ENCODE data around the gene B4GALT1. TPM values are rescaled to one million over a fixed set of nuclear protein-coding genes. Genes with fewer than 3 reads are reported as not detected.

The B4GALT1 gene
- total and polyA plus RNA-seq, 2 of the 8 experiments (the other 6 are each of a cell fraction or from before 2014, with no cell fraction given) = 12.8 to 18.2 TPM

DNA sequence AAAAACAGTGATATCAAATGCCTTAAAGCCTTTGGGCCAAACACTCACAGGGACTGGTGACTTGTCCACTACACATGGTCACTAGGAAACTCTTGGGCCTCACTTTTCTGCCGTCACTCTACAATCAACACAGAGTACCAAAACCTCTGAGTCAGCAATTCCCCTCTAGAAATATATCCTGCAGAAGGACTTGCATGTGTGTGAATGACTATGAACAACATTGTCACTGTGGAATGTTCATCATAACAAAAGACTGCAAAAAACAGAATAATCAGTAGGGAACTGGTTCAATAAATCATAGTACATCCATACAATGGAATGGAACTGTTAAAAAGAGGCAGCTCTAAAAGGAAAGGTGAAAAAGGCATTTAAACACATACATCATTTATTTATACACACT, 46.5 kb downstream of the B4GALT1 start:
- H2BK20ac ChIP-seq (ENCODE audit: low read length) = no peak overlapping the region
- no peak overlapping the region for H3K4me3 ChIP-seq (ENCODE audit: extremely low read depth in 1 of 4, insufficient read depth in 2 of 4, low read depth in 3 of 4, low read length in 4 of 4)
- H2BK12ac ChIP-seq (ENCODE audit: low read depth, low read length) = no peak overlapping the region
- no peak overlapping the region for H2BK120ac ChIP-seq (replicated peaks; ENCODE audit: low read depth, low read length)
- no peak overlapping the region for H2AFZ ChIP-seq (ENCODE audit: low read length)
- H3K27me3 ChIP-seq (replicated peaks in 1 of 4; ENCODE audit: control insufficient read depth in 3 of 4, extremely low read depth in 1 of 4, insufficient read depth in 3 of 4, low read length in 3 of 4) = no peaks in the 10 kb centered on the region
- DNase-seq (ENCODE audit: low read depth in 1 of 2, low spot score in 2 of 2) (no peak), FAIRE-seq (no peak)
- H3K4me2 ChIP-seq (ENCODE audit: insufficient read depth in 1 of 2, low read depth in 2 of 2, low read length in 2 of 2) = no peak overlapping the region
- peaks cover 0 to 2% of the 10 kb centered on the region in 2 experiments for H4K20me1 ChIP-seq (replicated peaks in 1 of 2; ENCODE audit: control insufficient read depth in 1 of 2, insufficient read depth in 2 of 2, low read length in 2 of 2)
- POLR2A ChIA-PET (ENCODE audit: partially characterized antibody) = interaction anchor here (1.6 kb wide), 1 partner anchor 94 kb away, joined by 3 read pairs; no protein-coding TSS in a partner anchor
- H2BK15ac ChIP-seq (ENCODE audit: low read length) = no peak overlapping the region
- H3K79me2 ChIP-seq (ENCODE audit: control insufficient read depth in 1 of 2, insufficient read depth in 2 of 2, low read length in 2 of 2) = no peaks in the 10 kb centered on the region
- H3K14ac ChIP-seq (ENCODE audit: insufficient read length) = no peak overlapping the region
- peak; percentile 73 for TF ChIP-seq MAFK (IDR thresholded peaks at IDR 0.05; ENCODE audit: low read depth, low read length)
- TF ChIP-seq, protein P1, sequence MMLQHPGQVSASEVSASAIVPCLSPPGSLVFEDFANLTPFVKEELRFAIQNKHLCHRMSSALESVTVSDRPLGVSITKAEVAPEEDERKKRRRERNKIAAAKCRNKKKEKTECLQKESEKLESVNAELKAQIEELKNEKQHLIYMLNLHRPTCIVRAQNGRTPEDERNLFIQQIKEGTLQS (IDR thresholded peaks at IDR 0.05; ENCODE audit: insufficient read depth, low read depth, low read length) = no peak
- H3K4ac ChIP-seq (replicated peaks; ENCODE audit: insufficient read length, low read depth, low read length) = no peak overlapping the region
- no peak overlapping the region for H4K5ac ChIP-seq (ENCODE audit: insufficient read length, low read depth, low read length)
- no peak overlapping the region for H3K9ac ChIP-seq (replicated peaks in 1 of 4; ENCODE audit: extremely low read depth in 1 of 4, low read depth in 3 of 4, low read length in 3 of 4)
- no peak overlapping the region for H2AK5ac ChIP-seq (ENCODE audit: low read depth, low read length)
- WGBS, 2 experiments (ENCODE audit: extremely low coverage in 1 of 2, insufficient coverage in 1 of 2, insufficient read length in 1 of 2, insufficient replicate concordance in 2 of 2, low coverage in 1 of 2, low lambda C conversion rate in 2 of 2, missing lambda C conversion rate in 1 of 2) = 87% methylated on average over 1 of the region's 1 CpG; no CpG with 5 or more reads in 1 of the 2 experiments
- H3K36me3 ChIP-seq (ENCODE audit: control insufficient read depth in 2 of 4, insufficient read depth in 4 of 4, low read length in 3 of 4) = no peaks in the 10 kb centered on the region
- H3K18ac ChIP-seq (ENCODE audit: extremely low read depth, low read length) = no peak overlapping the region
- H2BK5ac ChIP-seq (ENCODE audit: low read depth, low read length) = no peak overlapping the region
- CTCF ChIA-PET (ENCODE audit: partially characterized antibody) = interaction anchor here (1.3 kb wide), 1 partner anchor 106 kb away, joined by 5 read pairs; no protein-coding TSS in a partner anchor
- H4K91ac ChIP-seq (replicated peaks; ENCODE audit: insufficient read length, low read length) = no peak overlapping the region
- H3K23me2 ChIP-seq (ENCODE audit: low read depth, low read length) = no peaks in the 10 kb centered on the region
- H3K79me1 ChIP-seq (ENCODE audit: low read depth, low read length) = no peaks in the 10 kb centered on the region; the same call in 1 of the 2 replicates
- H3K9me3 ChIP-seq (ENCODE audit: insufficient read depth in 2 of 2, low read depth in 1 of 2, low read length in 1 of 2) = no peaks in the 10 kb centered on the region
- no peak overlapping the region for H3K56ac ChIP-seq (replicated peaks; ENCODE audit: insufficient read length, low read depth, low read length)
- H4K8ac ChIP-seq (ENCODE audit: extremely low read depth, insufficient read depth, low read length) = no peak overlapping the region
- H3K27ac ChIP-seq (ENCODE audit: low read depth, low read length) = no peak overlapping the region
- no peak overlapping the region for H3K23ac ChIP-seq (ENCODE audit: insufficient read length)
- peaks cover 0 to 3% (median 0%) of the 10 kb centered on the region in 4 experiments; a peak in 1 of 7 replicates for H3K4me1 ChIP-seq (replicated peaks in 1 of 4; ENCODE audit: control insufficient read depth in 3 of 4, insufficient read depth in 4 of 4, low read length in 3 of 4)
